GM18867 (cell line): ENCODE data around the gene DCAF6.
"Not testable (repeated sequence)": the region's sequence is repeated elsewhere in the genome, so short reads cannot be mapped to it uniquely, and the experiment has no call there.

Source experiments
- ATAC-seq: cut with Tn5 transposase; IDR thresholded peaks from one replicate; pipeline ENCODE4 v1.9.1; 2021; ENCODE audit warnings: mild to moderate bottlenecking, moderate library complexity; ENCODE audit not compliant: unreplicated experiment

Gene DCAF6

DNA sequence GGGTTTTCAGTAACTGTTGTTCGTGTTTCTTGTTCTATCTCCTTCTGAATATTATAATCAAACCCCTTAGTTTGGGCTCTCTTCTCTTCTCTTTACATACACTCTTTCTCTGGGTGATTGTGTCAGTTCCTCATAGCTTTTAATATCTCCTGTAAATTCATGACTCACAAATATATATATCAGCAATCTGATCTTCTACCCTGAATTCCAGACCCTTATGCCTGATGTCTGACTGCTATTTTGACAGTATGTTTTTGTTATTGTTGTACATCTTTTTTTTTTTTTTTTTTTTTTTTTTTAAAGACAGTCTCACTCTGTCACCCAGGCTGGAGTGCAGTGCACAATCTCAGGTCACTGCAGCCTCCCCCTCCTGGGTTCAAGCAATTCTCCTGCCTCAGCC is 71.2 kb downstream of the DCAF6 start:
- no peak for ATAC-seq

DNA sequence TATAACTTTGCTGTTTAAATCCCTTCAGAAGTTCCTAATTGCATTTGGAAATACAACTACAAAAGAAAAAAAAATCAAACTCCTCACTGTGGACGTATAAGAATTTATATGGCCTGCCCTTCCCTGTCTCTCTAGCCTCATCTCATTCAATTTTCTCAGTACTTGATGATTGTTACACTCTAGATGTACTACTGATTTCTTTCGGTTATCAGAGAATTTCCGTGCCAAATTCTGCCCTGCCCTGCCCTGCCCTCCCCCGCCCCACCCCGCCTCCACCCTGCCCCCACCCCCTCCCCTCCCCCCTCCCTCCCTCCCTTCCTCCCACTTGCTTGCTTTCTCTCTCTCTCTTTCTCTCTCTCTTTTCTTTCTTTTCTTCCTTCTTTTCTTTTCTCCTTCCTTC is 72.1 kb downstream of the DCAF6 start:
- no peak for ATAC-seq

DNA sequence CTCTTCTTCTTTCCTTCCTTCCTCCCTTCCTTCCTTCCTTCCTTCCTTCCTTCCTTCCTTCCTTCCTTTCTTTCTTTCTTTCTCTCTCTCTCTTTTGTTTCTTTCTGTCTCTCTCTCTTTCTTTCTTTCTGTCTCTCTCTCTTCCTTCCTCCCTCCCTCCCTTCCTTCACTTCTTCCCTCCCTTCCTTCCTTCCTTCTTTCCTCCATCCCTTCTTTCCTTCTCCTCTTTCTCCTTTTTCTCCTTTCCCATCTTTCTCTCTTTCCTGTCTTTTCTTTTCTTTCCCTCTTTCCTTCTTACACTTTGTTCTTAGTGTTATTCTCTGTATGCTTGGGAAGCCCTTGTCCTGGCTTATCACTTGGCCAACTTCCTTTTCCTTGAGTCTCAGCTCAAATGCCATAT is 72.8 kb downstream of the DCAF6 start:
- ATAC-seq: no peak

DNA sequence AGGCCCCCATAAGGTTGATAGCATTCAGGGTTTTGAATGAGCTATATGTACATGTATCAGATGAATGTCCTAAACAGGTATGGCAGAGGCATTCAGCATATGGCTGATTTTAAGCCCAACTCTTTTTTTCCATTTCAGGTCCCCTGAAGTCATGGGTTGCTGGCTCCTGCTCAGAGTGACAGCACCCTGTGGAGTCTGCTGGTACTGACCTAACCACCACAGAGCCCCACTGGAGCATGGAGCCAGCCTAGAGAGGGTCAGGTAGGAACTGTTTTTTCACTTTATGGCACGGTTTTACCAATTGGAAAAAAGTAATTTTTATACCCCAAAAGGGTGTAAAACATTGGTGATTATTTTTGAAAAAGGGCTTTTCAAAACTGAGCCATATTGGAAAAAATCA is 82.9 kb downstream of the DCAF6 start:
- no peak for ATAC-seq

DNA sequence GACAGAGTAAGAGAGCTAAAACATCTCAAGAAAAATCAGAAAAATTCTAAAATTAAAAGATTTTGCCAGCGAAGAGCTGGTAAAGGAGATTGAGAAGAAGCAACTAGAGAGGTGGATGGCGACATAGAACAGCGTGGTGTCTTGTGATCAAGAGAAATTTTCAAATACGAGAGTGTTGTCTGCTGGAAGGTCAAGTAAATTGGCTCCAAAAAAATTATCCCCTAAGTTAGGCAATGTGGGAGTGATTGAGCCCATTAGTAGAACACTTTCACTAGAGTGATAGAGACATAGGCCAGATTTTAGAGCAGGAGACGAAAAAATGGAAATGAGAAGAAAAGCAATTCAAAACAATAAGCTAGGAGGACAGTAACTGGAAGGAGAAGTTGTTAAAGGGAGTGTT is 94.7 kb downstream of the DCAF6 start:
- no peak for ATAC-seq

DNA sequence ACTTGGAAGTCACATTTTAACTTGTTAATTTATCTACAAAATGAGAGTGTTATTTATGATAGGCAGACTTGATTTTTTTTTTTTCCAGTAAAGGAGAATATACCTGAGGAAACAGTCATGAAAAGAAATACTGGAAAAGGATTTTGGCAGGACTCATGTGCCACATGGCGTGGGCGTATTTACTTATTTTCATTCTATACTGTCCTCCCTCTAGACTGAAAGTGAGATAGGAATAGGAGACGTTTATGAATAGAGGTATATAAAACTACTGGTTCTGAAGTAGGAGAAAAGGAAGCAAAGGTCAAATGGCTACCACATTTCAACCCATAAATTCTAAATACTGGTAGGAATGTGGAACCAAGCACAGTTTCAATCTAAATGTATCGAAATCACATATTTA is 95.1 kb downstream of the DCAF6 start:
- no peak for ATAC-seq

DNA sequence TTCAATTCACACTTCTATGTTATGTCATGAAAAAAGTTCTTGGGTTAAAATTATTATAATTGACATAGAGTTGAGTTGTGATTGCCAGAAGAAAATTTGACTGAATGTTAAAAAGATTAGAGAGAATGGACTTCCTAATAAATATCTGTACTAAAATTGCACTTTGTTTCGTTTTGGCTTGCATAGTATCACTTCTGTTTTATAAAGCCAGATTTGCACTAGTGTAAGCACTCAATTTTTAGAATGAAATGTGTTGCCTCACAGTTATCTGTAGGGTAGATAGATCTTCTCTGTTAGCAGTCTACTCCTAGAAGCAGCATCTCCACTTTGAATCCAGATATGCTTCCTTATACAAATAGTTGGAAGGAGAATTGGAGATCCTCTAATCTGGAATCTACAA is 95.5 kb downstream of the DCAF6 start:
- no peak for ATAC-seq

DNA sequence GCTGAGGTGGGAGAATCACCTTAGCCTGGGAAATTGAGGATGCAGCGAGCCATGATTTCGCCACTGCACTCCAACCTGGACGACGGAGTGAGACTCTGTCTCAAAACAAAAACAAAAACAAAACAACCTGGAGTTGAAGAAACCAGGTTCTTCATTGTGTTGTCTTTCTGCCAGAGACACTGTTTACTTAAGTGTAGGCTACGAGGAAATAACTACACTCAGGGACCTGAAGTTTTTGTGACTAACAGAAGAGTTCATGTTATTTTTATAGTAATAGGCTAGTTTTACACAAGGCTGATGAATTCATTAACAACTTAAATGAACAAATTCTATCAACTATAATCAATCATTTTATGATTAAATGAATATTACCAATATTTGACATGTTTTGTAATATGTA is 98.9 kb downstream of the DCAF6 start:
- no peak for ATAC-seq

DNA sequence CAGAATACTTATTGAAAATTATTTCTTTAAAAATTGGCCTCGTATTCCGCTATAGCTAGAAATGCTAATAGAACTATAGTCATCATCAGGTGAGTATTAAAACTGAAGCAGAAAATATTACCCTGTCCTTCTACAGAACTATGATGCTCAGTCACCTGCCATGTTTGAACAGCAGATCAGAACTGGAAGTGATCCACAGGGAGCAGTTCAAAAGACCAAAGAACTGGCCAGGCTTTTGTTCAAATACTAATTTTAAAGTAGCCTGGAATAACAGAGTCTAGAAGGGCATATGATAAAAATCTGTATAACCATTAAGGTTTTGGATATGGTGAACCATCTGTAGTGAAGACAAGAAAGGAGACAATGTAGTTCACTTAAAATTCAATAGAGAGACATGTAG is 105.9 kb downstream of the DCAF6 start:
- no peak for ATAC-seq

DNA sequence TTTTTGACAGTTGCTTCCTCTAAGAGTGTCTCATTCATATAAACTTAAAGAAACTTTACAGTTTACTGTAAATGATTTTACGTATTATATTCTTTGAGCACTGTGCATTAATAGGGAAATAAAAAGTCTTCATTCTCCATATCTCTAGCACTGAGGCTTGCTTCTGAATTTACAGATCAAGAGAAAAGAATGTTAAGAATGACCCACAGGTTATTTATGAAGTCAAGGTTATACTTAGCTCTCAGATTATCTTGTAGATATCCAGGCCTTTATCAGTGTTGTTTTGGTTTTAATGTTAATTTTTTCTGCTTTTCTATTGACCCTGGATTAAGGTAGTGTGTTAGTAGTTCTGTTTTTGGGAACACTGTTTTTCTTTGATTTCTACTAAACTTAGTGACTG is 108.8 kb downstream of the DCAF6 start:
- no peak for ATAC-seq

DNA sequence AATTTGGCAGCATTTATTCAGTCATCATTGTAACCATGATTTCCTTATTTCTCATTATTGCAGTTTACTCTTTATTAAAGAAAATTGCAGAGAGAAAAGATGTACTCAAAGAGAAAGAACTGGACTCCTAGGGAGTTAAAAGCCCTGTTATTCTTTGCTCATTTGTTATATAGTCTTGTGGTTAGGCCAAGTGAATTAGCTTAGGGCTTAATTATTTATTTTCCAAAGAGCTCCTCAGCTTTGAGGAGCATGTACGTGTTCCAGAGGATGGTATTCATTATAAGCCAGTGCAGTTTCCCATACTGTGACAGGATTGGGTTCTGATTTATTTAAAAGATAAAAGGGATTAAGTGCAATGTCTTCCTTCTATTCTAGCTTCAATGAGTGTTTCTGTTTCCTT is 113.8 kb downstream of the DCAF6 start:
- ATAC-seq: no peak

DNA sequence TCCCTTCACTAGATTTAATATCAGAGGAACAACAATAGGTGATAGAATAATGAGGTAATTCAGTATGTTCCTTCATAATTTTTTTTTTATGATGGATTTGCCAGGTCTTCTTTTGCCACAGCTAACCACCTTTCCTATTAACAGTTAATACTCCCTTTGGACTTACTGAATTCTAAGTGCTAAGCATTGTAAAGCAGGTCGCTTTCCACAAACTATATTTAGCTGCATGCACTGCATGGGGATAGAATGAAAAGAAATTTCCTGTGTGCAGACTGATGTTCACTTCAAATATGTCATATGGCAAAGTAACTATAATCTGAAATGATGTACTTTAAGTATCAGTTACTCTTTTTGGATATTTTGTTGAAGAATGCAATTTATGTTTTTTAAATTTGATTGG is 114.4 kb downstream of the DCAF6 start:
- ATAC-seq: no peak

DNA sequence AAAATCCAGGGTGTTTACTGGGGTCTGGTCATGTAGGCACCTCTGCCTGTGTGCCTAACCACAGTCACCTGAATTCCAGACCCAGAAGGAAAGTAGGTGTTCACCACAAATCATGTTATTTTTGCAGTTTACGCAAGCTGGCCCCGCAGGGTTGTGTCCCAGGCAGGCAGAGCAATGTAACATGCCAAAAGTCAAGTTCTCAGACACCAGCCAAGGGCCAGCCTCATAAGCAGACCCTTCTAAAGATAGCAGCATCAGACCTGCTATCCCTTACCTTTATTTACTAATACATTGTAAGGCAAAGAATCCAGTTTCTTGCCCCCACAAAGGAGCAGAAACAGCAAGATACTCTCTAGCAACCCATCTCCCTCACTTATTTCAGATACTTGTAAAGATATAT is 117.2 kb downstream of the DCAF6 start:
- no peak for ATAC-seq

DNA sequence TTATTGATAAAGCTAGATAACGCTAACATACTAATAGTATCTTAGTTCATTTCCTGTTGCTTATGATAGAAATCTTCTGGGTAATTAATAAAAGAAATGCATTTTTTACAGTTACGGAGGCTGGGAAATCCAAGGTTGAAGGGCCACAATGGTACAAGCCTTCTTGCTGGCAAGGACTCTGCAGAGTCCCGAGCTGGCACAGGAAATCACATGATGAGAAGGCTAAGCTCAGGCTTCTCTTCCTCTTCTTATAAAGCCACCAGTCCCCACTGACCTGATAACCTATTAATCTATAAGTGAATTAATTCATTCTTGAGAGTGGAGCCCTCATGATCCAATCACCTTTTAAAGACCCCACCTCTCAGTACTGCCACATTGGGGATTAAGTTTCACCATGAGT is 117.6 kb downstream of the DCAF6 start:
- ATAC-seq: no peak

DNA sequence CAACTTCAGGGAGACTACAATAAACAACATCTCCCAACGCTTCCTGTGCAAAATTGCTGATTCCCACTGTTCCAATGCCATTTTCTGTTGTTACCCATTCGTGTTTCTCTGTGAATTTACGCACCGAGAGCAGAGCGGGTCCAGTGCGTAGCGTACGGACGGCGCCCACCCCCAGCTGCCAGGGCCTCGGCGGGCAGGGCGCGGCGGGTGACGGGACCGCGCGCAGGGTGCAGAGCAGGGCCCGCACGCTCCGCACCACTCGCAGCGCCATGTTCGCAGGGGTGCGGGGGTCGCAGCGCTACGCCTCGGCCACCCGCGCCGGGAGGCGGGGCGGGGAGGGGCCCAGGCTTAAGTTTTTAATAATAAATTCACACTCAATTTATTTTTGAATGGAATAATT is 119.7 kb downstream of the DCAF6 start:
- not testable (repeated sequence) for ATAC-seq

DNA sequence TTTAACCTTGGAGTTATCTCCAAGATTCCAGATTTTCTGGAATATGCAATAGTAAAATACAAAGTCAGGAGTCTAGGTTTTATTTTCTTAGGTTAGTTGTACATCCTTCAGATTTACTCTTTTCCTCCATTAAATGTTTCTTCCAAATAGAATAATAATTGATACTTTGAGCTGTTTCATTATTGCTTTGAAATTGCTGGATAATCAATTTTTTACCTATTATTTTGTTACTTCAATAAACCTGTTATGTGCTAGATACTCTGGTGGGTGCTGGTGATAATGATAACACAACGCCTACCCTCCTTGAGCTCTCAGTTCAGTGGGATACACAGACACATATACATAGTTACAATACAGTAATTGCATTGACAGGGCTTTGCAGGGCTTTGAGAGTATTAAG is 120.9 kb downstream of the DCAF6 start:
- no peak for ATAC-seq

DNA sequence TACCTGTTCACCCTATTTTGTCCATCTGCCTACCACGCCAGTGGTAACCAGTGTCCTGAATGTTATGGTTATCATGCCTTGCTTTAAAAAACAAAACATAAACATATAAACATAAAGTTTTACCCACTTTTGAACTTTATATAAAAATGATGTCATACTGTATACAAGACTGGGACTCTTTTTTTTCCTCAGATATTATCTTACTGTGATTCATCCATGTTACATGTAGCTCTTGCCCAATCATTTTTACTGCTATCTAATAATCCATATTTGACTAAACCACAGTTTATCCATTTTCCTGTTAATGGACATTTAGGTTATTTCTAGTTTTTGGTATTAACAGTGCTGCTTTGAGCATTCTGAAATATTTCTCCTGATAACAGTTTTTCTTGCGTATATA is 121.4 kb downstream of the DCAF6 start:
- no peak for ATAC-seq

DNA sequence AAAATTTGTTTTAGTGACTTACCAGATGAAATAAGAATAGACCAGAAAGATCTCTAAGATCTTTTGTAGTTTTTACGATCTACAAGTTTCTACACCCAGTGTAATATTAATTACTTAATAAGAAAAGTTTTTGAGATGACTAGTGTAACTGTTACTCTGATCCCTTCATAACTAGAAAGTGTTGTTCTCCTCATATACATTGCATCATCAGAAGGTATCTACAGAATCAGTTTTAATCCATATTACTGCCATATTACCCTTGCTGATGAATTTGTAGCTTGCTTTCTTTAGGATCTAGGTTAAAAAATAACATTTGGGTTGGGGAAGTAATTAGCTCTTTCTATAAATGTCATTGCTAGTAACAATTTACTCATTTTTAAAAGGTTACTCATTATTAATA is 127.7 kb downstream of the DCAF6 start:
- ATAC-seq: no peak

DNA sequence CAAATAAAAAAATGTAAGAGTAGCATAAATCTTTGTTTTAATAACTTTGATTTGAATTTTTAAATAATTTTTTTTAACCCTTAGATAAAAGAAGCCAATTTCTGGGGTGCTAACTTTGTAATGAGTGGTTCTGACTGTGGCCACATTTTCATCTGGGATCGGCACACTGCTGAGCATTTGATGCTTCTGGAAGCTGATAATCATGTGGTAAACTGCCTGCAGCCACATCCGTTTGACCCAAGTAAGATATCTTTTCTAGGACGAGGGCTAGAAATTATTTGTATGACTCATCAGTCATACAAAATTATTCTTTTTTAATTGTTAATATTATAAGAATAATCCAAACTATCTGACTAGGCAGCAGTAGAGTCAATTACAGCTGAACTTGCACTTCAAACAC is 129.0 kb downstream of the DCAF6 start:
- ATAC-seq: no peak

DNA sequence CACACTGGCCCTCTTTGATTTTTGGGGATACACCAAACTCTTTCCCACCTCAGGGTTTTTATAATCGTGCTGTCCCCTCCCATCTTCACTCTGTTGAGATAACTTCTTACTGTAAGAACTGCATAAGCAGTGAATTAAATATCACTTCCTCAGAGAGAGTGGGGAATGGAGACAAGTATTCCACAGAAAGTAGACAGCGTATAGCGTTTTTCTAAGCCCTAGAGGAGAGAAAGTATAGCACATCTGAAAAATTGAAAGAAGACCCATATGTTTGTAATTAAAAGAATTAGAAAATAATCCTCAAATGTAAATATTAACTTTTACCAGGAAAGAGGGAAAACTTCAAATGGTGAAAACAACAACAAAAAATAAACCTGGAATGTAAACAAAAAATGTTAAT is 132.9 kb downstream of the DCAF6 start:
- no peak for ATAC-seq

DNA sequence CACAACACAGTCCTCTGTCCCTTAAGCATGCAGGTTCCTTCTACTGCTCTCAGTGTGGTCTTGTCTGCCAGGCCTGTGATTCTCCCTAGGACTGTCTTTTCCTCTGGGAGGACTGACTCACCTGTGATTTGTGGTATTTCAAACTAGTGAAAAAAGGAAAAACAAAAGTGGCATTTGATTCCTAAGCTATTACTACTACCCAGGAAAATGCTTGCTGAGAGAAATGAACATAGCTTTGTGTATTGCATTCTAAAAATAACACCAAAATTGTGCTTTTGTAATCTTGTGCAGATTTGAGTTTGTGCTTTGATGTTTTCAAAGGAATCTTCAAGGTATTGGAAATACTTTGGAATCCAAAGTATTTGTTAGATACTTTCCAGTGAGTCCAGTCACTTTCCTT is 143.3 kb downstream of the DCAF6 start:
- ATAC-seq: no peak

DNA sequence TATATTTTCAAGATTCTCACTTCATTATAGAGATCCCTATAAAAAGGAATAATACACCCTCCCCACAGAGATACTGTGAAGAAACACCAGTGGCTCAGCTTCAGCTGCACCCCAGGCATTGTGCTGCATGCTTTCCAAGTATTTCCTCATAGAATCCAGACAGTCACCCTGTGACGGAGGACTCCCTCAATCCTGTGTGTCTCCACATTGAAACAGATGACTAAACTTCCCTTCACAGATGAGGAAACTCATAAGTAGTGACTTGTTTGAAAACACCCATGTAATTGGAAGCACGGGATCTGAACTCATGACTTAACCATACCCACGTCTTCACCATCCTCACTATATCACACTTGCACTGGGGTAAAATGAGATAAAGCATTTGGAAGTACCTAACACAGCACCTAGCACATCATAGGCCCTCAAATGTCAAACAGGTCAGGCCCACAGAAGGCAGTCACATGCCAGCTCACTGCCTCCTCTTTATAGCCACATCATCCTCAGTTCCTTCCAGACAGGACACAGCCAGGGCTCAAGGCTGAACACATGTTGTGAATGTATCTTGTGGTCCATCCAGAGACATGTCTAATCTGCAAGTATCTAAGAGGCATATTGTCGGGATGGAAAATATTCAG is 145.0 kb downstream of the DCAF6 start:
- no peak for ATAC-seq

DNA sequence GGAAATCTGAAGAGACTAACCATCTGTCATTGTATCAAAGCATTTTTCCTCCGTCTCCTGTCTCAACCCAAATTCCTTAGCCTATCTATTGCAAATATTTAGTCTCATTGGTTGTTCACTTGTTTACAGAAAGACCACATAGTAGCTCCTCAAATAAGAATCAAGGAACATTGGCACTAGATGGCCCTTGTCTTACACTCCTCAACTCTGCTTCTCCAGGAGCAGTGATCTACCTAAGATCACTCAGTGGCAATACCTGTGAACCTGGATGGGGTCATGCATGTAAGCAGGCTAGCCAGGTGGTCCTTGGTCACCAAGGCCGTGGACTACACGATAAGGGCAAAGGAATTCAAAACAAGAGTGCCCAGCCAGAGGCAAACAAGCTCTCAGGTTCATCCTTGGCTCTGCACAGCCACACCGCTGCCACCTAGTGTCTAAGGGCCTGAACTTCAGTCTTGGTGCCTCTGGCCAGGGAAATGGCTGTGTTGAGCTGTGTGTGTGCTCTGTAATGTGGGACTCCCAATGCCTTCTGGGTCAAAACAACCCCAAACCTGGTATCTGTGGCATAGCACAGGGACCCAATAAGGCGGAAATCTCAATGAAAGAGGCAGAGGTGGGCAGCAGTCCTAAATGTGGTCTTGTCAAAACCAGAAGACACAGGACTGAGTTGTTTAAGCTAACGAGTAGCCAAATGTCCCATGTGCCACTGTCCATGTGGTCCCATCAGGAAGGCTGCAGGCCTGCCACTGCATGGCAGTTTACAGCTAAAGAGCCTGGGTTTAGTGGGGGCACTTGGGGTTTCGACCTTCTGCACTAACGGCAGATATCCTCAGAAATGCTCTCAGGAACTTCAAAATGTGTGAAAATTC is 145.8 kb downstream of the DCAF6 start:
- peak; percentile 89 for ATAC-seq
